ENCODE results near the gene RUSC1.

GRCh38 chr1:155304558-155305063 lies 16.1 kb upstream of the RUSC1 start:
- no peak for TF ChIP-seq CTCF (IDR thresholded peaks at IDR 0.05)
- no peak for TF ChIP-seq POLR2A (IDR thresholded peaks at IDR 0.05)
